Transverse colon (tissue), 4 donors: ENCODE measurements around the gene SOCS1.
"Not testable (repeated sequence)": the region's sequence is repeated elsewhere in the genome, so short reads cannot be mapped to it uniquely, and the experiment has no call there.

Source experiments
- EP300 ChIP-seq: sonication (generic); formaldehyde crosslinking; IDR thresholded peaks from one replicate; pipeline ENCODE4 v1.6.1; 2017; ENCODE audit warnings: antibody characterized with exemption, low read depth
- POLR2A ChIP-seq: fragments of 450-650 bp; IDR thresholded peaks from one replicate; pipeline ENCODE4 v1.6.1; 2016; ENCODE audit warnings: antibody characterized with exemption, mild to moderate bottlenecking, moderate library complexity
- POLR2AphosphoS5 ChIP-seq, 3 donors: sonication (generic); formaldehyde crosslinking; IDR thresholded peaks; one replicate each; pipeline ENCODE4 v1.6.1; 2016; ENCODE audit warnings: antibody characterized with exemption in 3 of 3
- TF ChIP-seq, protein P1 (sequence below), 5 experiments: fragments of 200-600 bp in 3 of 5; fragments of 450-650 bp in 2 of 5; sonication (generic) in 3 of 5; IDR thresholded peaks; 1 replicate in 2 of 5; 2 replicates in 3 of 5; pipeline ENCODE4 v1.5.1; 2016 to 2017; ENCODE audit warnings: antibody characterized with exemption in 5 of 5, inconsistent platforms in 3 of 5, mild to moderate bottlenecking in 2 of 5, moderate library complexity in 1 of 5

- not testable (repeated sequence) for TF ChIP-seq POLR2AphosphoS5 (IDR thresholded peaks at IDR 0.05); POLR2A; EP300
- TF ChIP-seq, protein P1, sequence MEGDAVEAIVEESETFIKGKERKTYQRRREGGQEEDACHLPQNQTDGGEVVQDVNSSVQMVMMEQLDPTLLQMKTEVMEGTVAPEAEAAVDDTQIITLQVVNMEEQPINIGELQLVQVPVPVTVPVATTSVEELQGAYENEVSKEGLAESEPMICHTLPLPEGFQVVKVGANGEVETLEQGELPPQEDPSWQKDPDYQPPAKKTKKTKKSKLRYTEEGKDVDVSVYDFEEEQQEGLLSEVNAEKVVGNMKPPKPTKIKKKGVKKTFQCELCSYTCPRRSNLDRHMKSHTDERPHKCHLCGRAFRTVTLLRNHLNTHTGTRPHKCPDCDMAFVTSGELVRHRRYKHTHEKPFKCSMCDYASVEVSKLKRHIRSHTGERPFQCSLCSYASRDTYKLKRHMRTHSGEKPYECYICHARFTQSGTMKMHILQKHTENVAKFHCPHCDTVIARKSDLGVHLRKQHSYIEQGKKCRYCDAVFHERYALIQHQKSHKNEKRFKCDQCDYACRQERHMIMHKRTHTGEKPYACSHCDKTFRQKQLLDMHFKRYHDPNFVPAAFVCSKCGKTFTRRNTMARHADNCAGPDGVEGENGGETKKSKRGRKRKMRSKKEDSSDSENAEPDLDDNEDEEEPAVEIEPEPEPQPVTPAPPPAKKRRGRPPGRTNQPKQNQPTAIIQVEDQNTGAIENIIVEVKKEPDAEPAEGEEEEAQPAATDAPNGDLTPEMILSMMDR (IDR thresholded peaks at IDR 0.05), result not testable (repeated sequence)
These were observed 33.7 kb upstream of the SOCS1 start for GRCh38 chr16:11289696-11290095.
